Neural progenitor cell (in vitro differentiated cells): ENCODE measurements around the gene GHRHR. TPM values are rescaled to one million over a fixed set of nuclear protein-coding genes. Genes with fewer than 3 reads are reported as not detected.

Source experiments
- DNase-seq: peaks from one replicate; pipeline ENCODE4 v3.0.0-alpha.2; 2016; ENCODE audit warnings: low spot score
- H2AFZ ChIP-seq: fragments of 200-600 bp; sonication (generic); replicated peaks from 2 replicates; pipeline ENCODE4 v1.6.1; 2016; ENCODE audit warnings: antibody characterized with exemption
- H3F3A ChIP-seq: fragments of 200-600 bp; sonication (generic); 2 replicates; pipeline ENCODE4 v1.6.1; 2016; ENCODE audit warnings: antibody characterized with exemption, low read depth
- H3K27ac ChIP-seq: fragments of 200-600 bp; sonication (generic); 2 replicates; pipeline ENCODE4 v1.5.1; 2016; ENCODE audit warnings: mild to moderate bottlenecking
- H3K27me3 ChIP-seq: fragments of 200-600 bp; sonication (generic); 2 replicates; pipeline ENCODE4 v1.6.1; 2016; ENCODE audit warnings: mild to moderate bottlenecking, moderate library complexity
- H3K36me3 ChIP-seq: fragments of 200-600 bp; sonication (generic); 2 replicates; pipeline ENCODE4 v1.5.1; 2016
- H3K4me1 ChIP-seq: fragments of 200-600 bp; sonication (generic); 2 replicates; pipeline ENCODE4 v1.6.1; 2016; ENCODE audit warnings: mixed run types
- H3K4me2 ChIP-seq: fragments of 200-600 bp; sonication (generic); 2 replicates; pipeline ENCODE4 v1.6.1; 2016
- H3K4me3 ChIP-seq: fragments of 200-600 bp; sonication (generic); 2 replicates; pipeline ENCODE4 v1.5.1; 2016
- H3K79me2 ChIP-seq: fragments of 200-600 bp; sonication (generic); 2 replicates; pipeline ENCODE4 v1.6.1; 2016; ENCODE audit warnings: low read depth
- H3K9ac ChIP-seq: fragments of 200-600 bp; sonication (generic); 2 replicates; pipeline ENCODE4 v1.6.1; 2016
- H3K9me3 ChIP-seq: fragments of 200-600 bp; sonication (generic); 2 replicates; pipeline ENCODE4 v1.5.1; 2016; ENCODE audit warnings: low read depth
- H4K20me1 ChIP-seq: fragments of 200-600 bp; sonication (generic); 2 replicates; pipeline ENCODE4 v1.6.1; 2016; ENCODE audit warnings: low read depth
- H3K27ac Mint-ChIP-seq: 3 replicates; pipeline ENCODE4 v1.8.0; 2021; ENCODE audit warnings: mixed read lengths
- H3K27me3 Mint-ChIP-seq: 2 replicates; pipeline ENCODE4 v1.8.0; 2022; ENCODE audit warnings: low read depth, mild to moderate bottlenecking, inconsistent platforms, moderate library complexity, mixed read lengths; ENCODE audit not compliant: insufficient read depth
- H3K36me3 Mint-ChIP-seq: 3 replicates; pipeline ENCODE4 v1.8.0; 2021; ENCODE audit warnings: mixed read lengths
- H3K4me1 Mint-ChIP-seq: 3 replicates; pipeline ENCODE4 v1.8.0; 2021; ENCODE audit warnings: mixed read lengths
- H3K4me3 Mint-ChIP-seq: 3 replicates; pipeline ENCODE4 v1.8.0; 2021; ENCODE audit warnings: mild to moderate bottlenecking, moderate library complexity, mixed read lengths
- H3K9me3 Mint-ChIP-seq: 3 replicates; pipeline ENCODE4 v1.8.0; 2020; ENCODE audit warnings: mixed read lengths
- EZH2 ChIP-seq: fragments of 200-600 bp; sonication (generic); IDR thresholded peaks from 2 replicates; pipeline ENCODE4 v1.6.1; 2017; ENCODE audit warnings: antibody characterized with exemption, mild to moderate bottlenecking, moderate library complexity
- EZH2phosphoT487 ChIP-seq: fragments of 200-600 bp; sonication (generic); IDR thresholded peaks from 2 replicates; pipeline ENCODE4 v1.6.1; 2017; ENCODE audit warnings: antibody characterized with exemption
- total RNA-seq: library from RNA; depleted of rRNA; stranded (reverse); fragments of >200 nt; gene quantifications from 2 replicates; pipeline ENCODE4 v1.2.3, GENCODE V29; 2015; ENCODE audit warnings: low replicate concordance
- TF ChIP-seq, protein P1 (sequence below): fragments of 200-600 bp; sonication (generic); IDR thresholded peaks from 2 replicates; pipeline ENCODE4 v1.5.1; 2017; ENCODE audit warnings: antibody characterized with exemption, mild to moderate bottlenecking

GHRHR gene
- total RNA-seq, 1 donor from 2014 or later = not detected

DNA sequence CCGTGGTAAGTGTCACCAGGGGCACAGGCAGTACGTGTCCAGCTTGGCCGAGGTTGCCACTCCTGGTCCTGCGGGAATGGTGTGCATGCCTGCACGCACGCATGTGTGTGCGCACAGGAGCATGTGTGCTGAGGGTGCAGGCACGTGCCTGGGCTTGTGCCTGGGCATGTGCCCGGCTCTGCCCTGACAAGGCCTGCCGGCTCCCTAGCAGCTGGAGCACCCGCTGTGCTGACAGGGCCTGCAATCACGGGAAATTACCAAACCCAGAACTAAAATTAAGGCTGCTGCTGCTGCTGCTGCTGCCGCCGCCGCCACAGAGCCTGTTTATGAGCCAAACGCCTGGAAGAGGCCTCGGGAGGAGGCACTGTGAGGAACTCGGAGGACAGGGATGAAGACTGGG lies 28.7 kb downstream of the GHRHR start:
- peaks cover 11% of the 10 kb centered on the region for H3K27me3 Mint-ChIP-seq
- H3K4me3 Mint-ChIP-seq = no peak overlapping the region
- no peak for DNase-seq
- Histone ChIP-seq H3K4me2 (no peak overlapping the region), H3K4me1 (peaks cover 8% of the 10 kb centered on the region), H3K4me3 (no peak overlapping the region), H3K36me3 (no peaks in the 10 kb centered on the region), H3K9me3 (no peaks in the 10 kb centered on the region), H3K27ac (no peak overlapping the region), H3K9ac (no peak overlapping the region), H3F3A (no peaks in the 10 kb centered on the region), H3K27me3 (peaks cover 34% of the 10 kb centered on the region), H4K20me1 (peaks cover 16% of the 10 kb centered on the region), H2AFZ (no peak overlapping the region), H3K79me2 (no peaks in the 10 kb centered on the region)
- TF ChIP-seq EZH2 (no peak), EZH2phosphoT487 (no peak)
- TF ChIP-seq, protein P1, sequence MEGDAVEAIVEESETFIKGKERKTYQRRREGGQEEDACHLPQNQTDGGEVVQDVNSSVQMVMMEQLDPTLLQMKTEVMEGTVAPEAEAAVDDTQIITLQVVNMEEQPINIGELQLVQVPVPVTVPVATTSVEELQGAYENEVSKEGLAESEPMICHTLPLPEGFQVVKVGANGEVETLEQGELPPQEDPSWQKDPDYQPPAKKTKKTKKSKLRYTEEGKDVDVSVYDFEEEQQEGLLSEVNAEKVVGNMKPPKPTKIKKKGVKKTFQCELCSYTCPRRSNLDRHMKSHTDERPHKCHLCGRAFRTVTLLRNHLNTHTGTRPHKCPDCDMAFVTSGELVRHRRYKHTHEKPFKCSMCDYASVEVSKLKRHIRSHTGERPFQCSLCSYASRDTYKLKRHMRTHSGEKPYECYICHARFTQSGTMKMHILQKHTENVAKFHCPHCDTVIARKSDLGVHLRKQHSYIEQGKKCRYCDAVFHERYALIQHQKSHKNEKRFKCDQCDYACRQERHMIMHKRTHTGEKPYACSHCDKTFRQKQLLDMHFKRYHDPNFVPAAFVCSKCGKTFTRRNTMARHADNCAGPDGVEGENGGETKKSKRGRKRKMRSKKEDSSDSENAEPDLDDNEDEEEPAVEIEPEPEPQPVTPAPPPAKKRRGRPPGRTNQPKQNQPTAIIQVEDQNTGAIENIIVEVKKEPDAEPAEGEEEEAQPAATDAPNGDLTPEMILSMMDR = no peak
- H3K9me3 Mint-ChIP-seq = no peaks in the 10 kb centered on the region
- peaks cover 54% of the 10 kb centered on the region for H3K4me1 Mint-ChIP-seq
- no peak overlapping the region for H3K27ac Mint-ChIP-seq
- peaks cover 4% of the 10 kb centered on the region for H3K36me3 Mint-ChIP-seq

DNA sequence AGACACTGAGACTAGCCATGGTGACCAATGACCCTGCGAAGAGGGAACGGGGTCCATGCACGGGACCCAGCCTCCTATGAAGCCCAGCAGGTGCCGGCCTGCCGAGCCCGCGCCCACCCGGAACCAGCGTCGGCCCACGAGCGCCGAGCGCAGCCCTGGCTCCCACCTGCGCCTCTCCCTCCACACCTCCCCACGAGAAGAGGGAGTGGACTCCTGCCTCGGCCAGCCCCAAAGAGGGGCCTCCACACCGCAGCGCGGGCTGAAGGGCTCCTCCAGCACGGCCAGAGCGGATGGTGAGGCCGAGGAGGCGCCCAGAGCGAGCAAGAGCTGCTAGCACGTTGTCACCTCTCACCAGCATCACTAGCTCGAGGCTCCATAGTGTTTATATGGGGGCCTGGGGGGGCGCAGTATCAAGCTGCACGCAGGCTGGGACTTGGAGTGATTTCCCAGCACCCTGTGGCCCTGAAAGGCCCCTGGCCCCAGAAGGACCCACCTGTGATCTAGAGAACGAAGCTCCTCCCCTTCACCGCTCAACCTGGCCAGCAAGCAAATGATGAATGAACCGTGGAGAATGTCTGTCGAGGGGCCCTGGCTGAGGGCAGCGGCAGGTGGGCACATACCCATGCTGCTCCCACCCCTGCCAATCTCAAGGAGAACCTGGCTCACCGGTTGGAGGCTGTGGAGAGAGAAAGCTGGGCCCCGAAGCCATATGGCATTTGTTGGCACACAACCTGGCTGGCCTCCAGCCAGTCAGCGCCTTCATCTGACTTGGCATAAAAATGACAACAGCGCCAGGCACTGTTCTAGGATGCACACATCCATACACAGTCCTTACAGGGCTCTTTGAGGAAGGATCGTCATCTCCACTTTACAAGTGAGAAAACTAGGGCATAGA lies 30.7 kb downstream of the GHRHR start:
- Mint-ChIP-seq H3K36me3 (peaks cover 4% of the 10 kb centered on the region), H3K4me3 (no peak overlapping the region), H3K27me3 (peaks cover 16% of the 10 kb centered on the region), H3K9me3 (no peaks in the 10 kb centered on the region), H3K27ac (peak overlapping the region; percentile 72), H3K4me1 (peaks cover 44% of the 10 kb centered on the region)
- no peak overlapping the region for H3K4me3 ChIP-seq
- H3K27ac ChIP-seq = no peak overlapping the region
- TF ChIP-seq EZH2 = no peak
- no peak for TF ChIP-seq EZH2phosphoT487
- TF ChIP-seq, protein P1 = no peak
- H3F3A ChIP-seq = no peaks in the 10 kb centered on the region
- no peak overlapping the region for H3K9ac ChIP-seq
- no peaks in the 10 kb centered on the region for H3K9me3 ChIP-seq
- H2AFZ ChIP-seq = no peak overlapping the region
- H4K20me1 ChIP-seq = no peaks in the 10 kb centered on the region
- H3K4me1 ChIP-seq = no peaks in the 10 kb centered on the region
- H3K79me2 ChIP-seq = no peaks in the 10 kb centered on the region
- no peak for DNase-seq
- no peaks in the 10 kb centered on the region for H3K36me3 ChIP-seq
- no peak overlapping the region for H3K4me2 ChIP-seq
- H3K27me3 ChIP-seq = peaks cover 14% of the 10 kb centered on the region

DNA sequence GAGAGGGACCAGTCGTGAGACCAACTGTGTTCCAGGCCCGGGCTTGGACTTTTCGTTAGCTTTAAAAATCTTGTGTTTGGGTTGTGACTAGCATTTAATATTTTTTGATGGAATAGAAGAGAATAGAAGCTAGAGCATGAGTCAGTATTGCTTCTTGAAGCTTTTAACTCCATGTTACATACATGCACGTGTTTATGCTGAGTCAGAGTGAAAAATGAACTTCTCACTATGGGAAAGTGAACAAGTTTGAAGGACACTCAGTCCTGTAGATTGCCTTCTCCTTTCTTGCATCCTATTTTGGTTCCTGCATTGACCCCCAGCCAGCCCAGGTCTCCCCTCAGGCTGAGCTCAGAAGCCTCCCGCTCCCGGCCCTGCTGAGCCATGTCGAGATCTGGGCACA lies 31.8 kb downstream of the GHRHR start:
- H3K4me2 ChIP-seq = no peak overlapping the region
- H3K79me2 ChIP-seq = no peaks in the 10 kb centered on the region
- H3K4me1 Mint-ChIP-seq = peaks cover 42% of the 10 kb centered on the region
- H3K27me3 ChIP-seq = peaks cover 3% of the 10 kb centered on the region
- H3K4me3 ChIP-seq = no peak overlapping the region
- no peaks in the 10 kb centered on the region for H3F3A ChIP-seq
- no peak overlapping the region for H3K27ac Mint-ChIP-seq
- H3K27ac ChIP-seq = no peak overlapping the region
- H3K4me1 ChIP-seq = no peaks in the 10 kb centered on the region
- no peaks in the 10 kb centered on the region for H4K20me1 ChIP-seq
- H3K9ac ChIP-seq = no peak overlapping the region
- H3K4me3 Mint-ChIP-seq = no peak overlapping the region
- no peak overlapping the region for H2AFZ ChIP-seq
- H3K9me3 Mint-ChIP-seq = no peaks in the 10 kb centered on the region
- peaks cover 15% of the 10 kb centered on the region for H3K27me3 Mint-ChIP-seq
- no peak for DNase-seq
- TF ChIP-seq, protein P1 = no peak
- TF ChIP-seq EZH2phosphoT487 (no peak), EZH2 (no peak)
- peaks cover 4% of the 10 kb centered on the region for H3K36me3 Mint-ChIP-seq
- H3K36me3 ChIP-seq = no peaks in the 10 kb centered on the region
- H3K9me3 ChIP-seq = no peaks in the 10 kb centered on the region
